K562 (cell line): ENCODE results near the gene ARHGEF10L. TPM values are rescaled to one million over a fixed set of nuclear protein-coding genes. Genes with fewer than 3 reads are reported as not detected.

Source experiments
- ATAC-seq: fragments of 200-7000 bp; cut with Tn5 transposase; 3 replicates; pipeline ENCODE4 v1.9.1; 2020; ENCODE audit warnings: moderate library complexity
- BruUV-seq: library from RNA; stranded (reverse); fragments of 400-500 nt; replicated peaks from 2 replicates; lab custom pipeline; 2021; lab: Mats Ljungman, UMichigan
- CTCF ChIA-PET: fragments of 300-600 bp; formaldehyde crosslinking; extraction: SDS; loops from one replicate; lab custom pipeline; 2021; ENCODE audit warnings: low intra/inter-chr PET ratio; lab: Yijun Ruan, JAX
- POLR2A ChIA-PET: fragments of 300-600, 350-650 bp; sonication (Branson Sonifier 250); formaldehyde crosslinking; extraction: SDS; loops from one replicate; lab custom pipeline; 2021; ENCODE audit warnings: antibody characterized with exemption, inconsistent platforms; lab: Yijun Ruan, JAX
- DNase-seq, 4 experiments: peaks; one replicate each; pipeline versions ENCODE4 v3.0.0 to v3.0.0-alpha.2; 2011 to 2018; ENCODE audit warnings: low spot score in 3 of 4, mixed read lengths in 3 of 4; ENCODE audit errors: extremely low read depth in 1 of 4
- FAIRE-seq: peaks from 2 replicates; lab custom pipeline; 2011; peaks lifted over from hg19 to GRCh38; lab: Jason Lieb, UNC
- H2AFZ ChIP-seq: 2 replicates; pipeline ENCODE4 v1.6.0; 2011; ENCODE audit warnings: low read depth, low read length, control low read depth, inconsistent platforms
- H3K27ac ChIP-seq: fragments of 200-600 bp; 3 replicates; pipeline ENCODE4 v1.8.0; 2011; ENCODE audit warnings: low read depth, mild to moderate bottlenecking, control low read depth, inconsistent platforms, low read length, moderate library complexity, mixed read lengths; ENCODE audit errors: extremely low read depth
- H3K27me3 ChIP-seq, 2 experiments: fragments of 300-600 bp in 1 of 2; 2 replicates in 1 of 2; 3 replicates in 1 of 2; pipeline versions ENCODE4 v1.6.0 to v1.8.0; 2011; ENCODE audit warnings: inconsistent platforms in 2 of 2, low read length in 2 of 2, mild to moderate bottlenecking in 1 of 2, mixed read lengths in 1 of 2, moderate library complexity in 1 of 2; ENCODE audit not compliant: control insufficient read depth in 2 of 2, insufficient read depth in 2 of 2
- H3K36me3 ChIP-seq: fragments of 300-600 bp; 3 replicates; pipeline ENCODE4 v1.8.0; 2011; ENCODE audit warnings: mild to moderate bottlenecking, low read length, inconsistent platforms; ENCODE audit not compliant: control insufficient read depth, insufficient read depth
- H3K4me1 ChIP-seq, 2 experiments: fragments of 200-600 bp in 1 of 2; replicated peaks in 1 of 2; 2 replicates in 1 of 2; 3 replicates in 1 of 2; pipeline versions ENCODE4 v1.5.1 to v1.8.0; 2011; ENCODE audit warnings: inconsistent platforms in 2 of 2, low read length in 2 of 2, mild to moderate bottlenecking in 1 of 2, mixed read lengths in 1 of 2, moderate library complexity in 1 of 2; ENCODE audit not compliant: control insufficient read depth in 2 of 2, insufficient read depth in 2 of 2
- H3K4me2 ChIP-seq: 2 replicates; pipeline ENCODE4 v1.6.1; 2011; ENCODE audit warnings: low read length, control low read depth, inconsistent platforms, mixed read lengths; ENCODE audit not compliant: insufficient read depth
- H3K4me3 ChIP-seq: fragments of 200-600 bp; sonication (generic), shearing (Covaris generic); 2 replicates; pipeline ENCODE4 v1.5.1; 2016; ENCODE audit warnings: control low read depth, inconsistent platforms
- H3K79me2 ChIP-seq: fragments of 200-600 bp; 3 replicates; pipeline ENCODE4 v1.8.0; 2011; ENCODE audit warnings: low read length, inconsistent platforms; ENCODE audit not compliant: control insufficient read depth, insufficient read depth
- H3K9ac ChIP-seq, 2 experiments: 2 replicates each; pipeline versions ENCODE4 v1.6.0 to v1.6.1; 2011; ENCODE audit warnings: low read depth in 2 of 2, low read length in 2 of 2, control low read depth in 1 of 2, inconsistent platforms in 1 of 2, mild to moderate bottlenecking in 1 of 2, mixed read lengths in 1 of 2; ENCODE audit not compliant: insufficient read depth in 1 of 2
- H3K9me1 ChIP-seq: one replicate; pipeline ENCODE4 v1.6.0; 2011; ENCODE audit warnings: inconsistent platforms, mild to moderate bottlenecking, low read length, moderate library complexity; ENCODE audit not compliant: control insufficient read depth, insufficient read depth
- H3K9me3 ChIP-seq: replicated peaks from 2 replicates; pipeline ENCODE4 v1.5.1; 2011; ENCODE audit warnings: low read depth, low read length, inconsistent platforms; ENCODE audit not compliant: control insufficient read depth, insufficient read depth
- H4K20me1 ChIP-seq: replicated peaks from 2 replicates; pipeline ENCODE4 v1.6.1; 2011; ENCODE audit warnings: low read length, inconsistent platforms, mixed read lengths; ENCODE audit not compliant: control insufficient read depth, insufficient read depth
- BRCA1 ChIP-seq, 2 experiments: fragments of 450-650 bp in 1 of 2; sonication (generic) in 1 of 2; formaldehyde crosslinking in 1 of 2; IDR thresholded peaks; 2 replicates each; pipeline versions ENCODE4 v1.5.0 to v1.6.1; 2017 to 2020; ENCODE audit warnings: mild to moderate bottlenecking in 1 of 2, missing genetic modification reagents in 1 of 2
- CUX1 ChIP-seq: fragments of 200-800 bp; sonication (Bioruptor generic); IDR thresholded peaks from 2 replicates; pipeline ENCODE4 v1.6.1; 2016; ENCODE audit warnings: missing genetic modification characterization, missing compliant biosample characterization
- ELF4 ChIP-seq: fragments of 450-650 bp; formaldehyde crosslinking; IDR thresholded peaks from 2 replicates; pipeline ENCODE4 v1.4.0; 2022; ENCODE audit warnings: missing genetic modification characterization
- HMGN3 ChIP-seq: IDR thresholded peaks from 2 replicates; pipeline ENCODE4 v1.6.1; 2011; ENCODE audit warnings: borderline replicate concordance, low read depth, mild to moderate bottlenecking, mixed read lengths, low read length; ENCODE audit not compliant: insufficient read length; ENCODE audit errors: extremely low read depth
- RBM25 ChIP-seq: fragments of 200-400 bp; formaldehyde crosslinking; IDR thresholded peaks from 2 replicates; pipeline ENCODE4 v1.6.1; 2018; ENCODE audit warnings: low read length, low read depth, moderate library complexity; ENCODE audit not compliant: severe bottlenecking
- SOX6 ChIP-seq: fragments of 450-650 bp; IDR thresholded peaks from 2 replicates; pipeline ENCODE4 v1.6.1; 2014; ENCODE audit warnings: mild to moderate bottlenecking
- ZNF449 ChIP-seq: fragments of 250-450 bp; sonication (Bioruptor Pico); IDR thresholded peaks from 2 replicates; pipeline ENCODE4 v1.8.0; 2022; ENCODE audit warnings: moderate library complexity, mild to moderate bottlenecking, inconsistent platforms
- ZNF584 ChIP-seq: fragments of 200-800 bp; sonication (Bioruptor generic); IDR thresholded peaks from 2 replicates; pipeline ENCODE4 v1.6.1; 2016; ENCODE audit warnings: low read depth, mild to moderate bottlenecking, missing genetic modification characterization, missing compliant biosample characterization
- WGBS: fragments of 100-300 bp; shearing (Covaris generic); methylation state at CpG from one replicate; pipeline ENCODE4 v1.1.6; 2016; ENCODE audit warnings: low coverage, mixed read lengths; ENCODE audit not compliant: insufficient coverage; ENCODE audit errors: missing lambda C conversion rate; 5-methylcytosine and 5-hydroxymethylcytosine counted together
- in situ Hi-C: fragments of 300-500 bp; cut with MboI; formaldehyde crosslinking; loops from 4 replicates; pipeline ENCODE4 v1.15.0; 2018; ENCODE audit warnings: inconsistent platforms, mixed read lengths
- intact Hi-C: fragments of 100-400 bp; cut with micrococcal nuclease; formaldehyde crosslinking; loops from 2 replicates; pipeline ENCODE4 v1.14.2; 2022
- polyA plus RNA-seq, 8 experiments: library from polyadenylated mRNA; depleted of rRNA in 4 of 8; stranded (reverse) in 5 of 8; unstranded in 3 of 8; fragments of >200 nt; fragmentation: Nextera tagmentation in 2 of 8; fragmentation: Illumina TruSeq in 1 of 8; extraction: Ambion mirVana in 2 of 8; extraction: Trizol in 1 of 8; gene quantifications; 2 replicates each; pipeline versions ENCODE4 v1.2.1 to v1.2.3, GENCODE V29; 2011 to 2014; ENCODE audit warnings: inconsistent platforms in 1 of 8, missing spikeins in 1 of 8
- total RNA-seq, 7 experiments: library from RNA; depleted of rRNA in 6 of 7; stranded (reverse); fragments of >200 nt in 6 of 7; fragmentation: Illumina TruSeq in 2 of 7; extraction: Trizol in 2 of 7; gene quantifications; 2 replicates each; pipeline versions ENCODE4 v1.2.1 to v1.2.3, GENCODE V29; 2011 to 2021; ENCODE audit warnings: low replicate concordance in 1 of 7
- TF ChIP-seq, protein P1 (sequence below): fragments of 450-650 bp; IDR thresholded peaks from 2 replicates; pipeline ENCODE4 v1.6.1; 2016; ENCODE audit warnings: mild to moderate bottlenecking

Gene ARHGEF10L
- total and polyA plus RNA-seq, 9 of the 15 experiments (the other 6 are each of a cell fraction or from before 2014, with no cell fraction given) = 0.09 to 0.13 TPM; not detected in 7

DNA sequence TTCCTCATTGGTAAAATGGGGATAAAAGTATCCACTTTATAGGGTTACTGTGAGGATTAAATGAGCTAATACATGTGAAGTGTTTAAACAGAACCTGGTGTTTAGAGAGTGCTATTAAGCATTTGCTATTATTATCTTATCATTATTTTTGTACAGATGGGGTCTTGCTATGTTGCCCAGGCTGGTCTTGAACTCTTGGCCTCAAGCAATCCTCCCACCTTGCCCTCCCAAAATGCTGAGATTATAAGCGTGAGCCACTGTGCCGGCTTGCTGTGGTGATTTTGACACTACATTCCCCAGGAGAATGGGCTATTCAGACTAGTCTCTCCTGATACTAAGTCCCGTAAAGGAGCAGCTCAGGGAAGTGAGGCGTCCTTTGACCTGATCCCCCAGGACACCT is 6.3 kb upstream of the ARHGEF10L start (continued):
- TF ChIP-seq CUX1 = no peak
- peak; percentile 30 for TF ChIP-seq RBM25
- TF ChIP-seq, all 486 proteins: peak for 2

GRCh38 chr1:17535300-17535936 is 4.1 kb upstream of the ARHGEF10L start:
- Histone ChIP-seq H3K9me1 (no peaks in the 10 kb centered on the region), H3K27ac (no peak overlapping the region), H4K20me1 (peaks cover under 1% of the 10 kb centered on the region; the same call in 1 of the 2 replicates), H3K27me3 (peaks cover 25 to 62% of the 10 kb centered on the region in 2 experiments), H2AFZ (no peak overlapping the region), H3K4me3 (no peak overlapping the region), H3K79me2 (no peaks in the 10 kb centered on the region), H3K4me2 (no peak overlapping the region), H3K9me3 (no peaks in the 10 kb centered on the region), H3K36me3 (no peaks in the 10 kb centered on the region), H3K9ac (peak overlapping the region in 1 of 2 experiments; percentile 61; a peak in 2 of 4 replicates), H3K4me1 (peaks cover 0 to 12% of the 10 kb centered on the region in 2 experiments; a peak in 1 of 5 replicates)
- WGBS = 2% methylated on average over 8 of the region's 8 CpGs
- CTCF ChIA-PET = no interaction called here
- intact Hi-C loops (no loop called here), in situ Hi-C loops (no loop called here)
- no peak for DNase-seq
- POLR2A ChIA-PET = no interaction called here
- no peak for FAIRE-seq
- TF ChIP-seq ZNF449 (CRISPR knock-in tag) (no peak), ELF4 (CRISPR knock-in tag) (no peak), SOX6 (no peak), ZNF584 (CRISPR knock-in tag) (no peak), HMGN3 (no peak), BRCA1 (IDR thresholded peaks at IDR 0.05) (no peak), BRCA1 (CRISPR knock-in tag; IDR thresholded peaks at IDR 0.05) (no peak)
- TF ChIP-seq, protein P1, sequence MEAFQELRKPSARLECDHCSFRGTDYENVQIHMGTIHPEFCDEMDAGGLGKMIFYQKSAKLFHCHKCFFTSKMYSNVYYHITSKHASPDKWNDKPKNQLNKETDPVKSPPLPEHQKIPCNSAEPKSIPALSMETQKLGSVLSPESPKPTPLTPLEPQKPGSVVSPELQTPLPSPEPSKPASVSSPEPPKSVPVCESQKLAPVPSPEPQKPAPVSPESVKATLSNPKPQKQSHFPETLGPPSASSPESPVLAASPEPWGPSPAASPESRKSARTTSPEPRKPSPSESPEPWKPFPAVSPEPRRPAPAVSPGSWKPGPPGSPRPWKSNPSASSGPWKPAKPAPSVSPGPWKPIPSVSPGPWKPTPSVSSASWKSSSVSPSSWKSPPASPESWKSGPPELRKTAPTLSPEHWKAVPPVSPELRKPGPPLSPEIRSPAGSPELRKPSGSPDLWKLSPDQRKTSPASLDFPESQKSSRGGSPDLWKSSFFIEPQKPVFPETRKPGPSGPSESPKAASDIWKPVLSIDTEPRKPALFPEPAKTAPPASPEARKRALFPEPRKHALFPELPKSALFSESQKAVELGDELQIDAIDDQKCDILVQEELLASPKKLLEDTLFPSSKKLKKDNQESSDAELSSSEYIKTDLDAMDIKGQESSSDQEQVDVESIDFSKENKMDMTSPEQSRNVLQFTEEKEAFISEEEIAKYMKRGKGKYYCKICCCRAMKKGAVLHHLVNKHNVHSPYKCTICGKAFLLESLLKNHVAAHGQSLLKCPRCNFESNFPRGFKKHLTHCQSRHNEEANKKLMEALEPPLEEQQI = no peak
- ATAC-seq = no peak
- BruUV-seq = no TSS peak
